ENCODE data around the gene SLC24A2.

DNA sequence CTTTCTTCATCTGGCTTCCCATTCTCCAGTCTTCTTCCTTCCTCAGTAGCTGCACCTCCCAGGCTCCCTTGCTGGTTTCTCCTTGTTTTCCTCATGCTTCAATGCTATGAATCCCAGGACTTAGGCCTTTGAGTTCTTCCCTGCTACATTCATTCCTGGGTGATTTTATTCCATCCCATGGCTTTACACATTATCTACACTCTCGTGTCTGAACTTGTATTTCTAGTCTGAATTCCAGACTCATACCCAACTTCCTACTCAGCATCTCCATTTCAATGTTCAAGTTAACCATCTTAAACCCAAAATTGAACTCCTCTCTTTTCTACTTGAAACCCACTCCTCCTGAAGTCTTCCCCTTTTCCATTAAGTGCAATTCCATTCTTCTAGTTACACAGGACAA is 20.0 kb downstream of the SLC24A2 start:
- TF ChIP-seq, protein P1, sequence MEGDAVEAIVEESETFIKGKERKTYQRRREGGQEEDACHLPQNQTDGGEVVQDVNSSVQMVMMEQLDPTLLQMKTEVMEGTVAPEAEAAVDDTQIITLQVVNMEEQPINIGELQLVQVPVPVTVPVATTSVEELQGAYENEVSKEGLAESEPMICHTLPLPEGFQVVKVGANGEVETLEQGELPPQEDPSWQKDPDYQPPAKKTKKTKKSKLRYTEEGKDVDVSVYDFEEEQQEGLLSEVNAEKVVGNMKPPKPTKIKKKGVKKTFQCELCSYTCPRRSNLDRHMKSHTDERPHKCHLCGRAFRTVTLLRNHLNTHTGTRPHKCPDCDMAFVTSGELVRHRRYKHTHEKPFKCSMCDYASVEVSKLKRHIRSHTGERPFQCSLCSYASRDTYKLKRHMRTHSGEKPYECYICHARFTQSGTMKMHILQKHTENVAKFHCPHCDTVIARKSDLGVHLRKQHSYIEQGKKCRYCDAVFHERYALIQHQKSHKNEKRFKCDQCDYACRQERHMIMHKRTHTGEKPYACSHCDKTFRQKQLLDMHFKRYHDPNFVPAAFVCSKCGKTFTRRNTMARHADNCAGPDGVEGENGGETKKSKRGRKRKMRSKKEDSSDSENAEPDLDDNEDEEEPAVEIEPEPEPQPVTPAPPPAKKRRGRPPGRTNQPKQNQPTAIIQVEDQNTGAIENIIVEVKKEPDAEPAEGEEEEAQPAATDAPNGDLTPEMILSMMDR (IDR thresholded peaks at IDR 0.05) = no peak
- TF ChIP-seq POLR2A (IDR thresholded peaks at IDR 0.05) (no peak), EP300 (IDR thresholded peaks at IDR 0.05) (no peak)

Data from tibial nerve (tissue), 4 donors.